ENCODE results near the gene DTWD2.
"Not testable (repeated sequence)": the region's sequence is repeated elsewhere in the genome, so short reads cannot be mapped to it uniquely, and the experiment has no call there.

Gene DTWD2

DNA sequence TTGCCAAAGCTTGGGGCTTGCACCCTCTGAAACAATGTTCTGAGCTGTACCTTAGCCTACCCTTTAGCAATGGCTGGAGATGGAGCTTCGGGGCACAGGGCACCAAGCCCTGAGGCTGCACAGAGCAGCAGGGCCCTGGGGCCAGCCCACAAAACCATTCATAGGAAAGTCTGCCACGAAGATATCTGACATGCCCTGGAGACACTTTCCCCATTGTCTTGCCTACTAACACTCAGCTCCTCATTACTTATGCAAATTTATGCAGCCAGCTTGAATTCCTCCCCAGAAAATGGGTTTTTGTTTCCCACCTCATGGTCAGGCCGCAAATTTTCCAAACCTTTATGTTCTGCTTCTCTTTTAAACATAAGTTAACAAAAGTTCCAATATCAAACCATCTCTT lies 105.7 kb downstream of the DTWD2 start:
- in situ Hi-C loops (cut with HindIII; ENCODE audit: low sequenced_read_pairs) = no loop called here

- in situ Hi-C loops (cut with HindIII; ENCODE audit: low sequenced_read_pairs) = not testable (repeated sequence)
Measured at GRCh38 chr5:118876852-118877251, 111.5 kb downstream of the DTWD2 start.

DNA sequence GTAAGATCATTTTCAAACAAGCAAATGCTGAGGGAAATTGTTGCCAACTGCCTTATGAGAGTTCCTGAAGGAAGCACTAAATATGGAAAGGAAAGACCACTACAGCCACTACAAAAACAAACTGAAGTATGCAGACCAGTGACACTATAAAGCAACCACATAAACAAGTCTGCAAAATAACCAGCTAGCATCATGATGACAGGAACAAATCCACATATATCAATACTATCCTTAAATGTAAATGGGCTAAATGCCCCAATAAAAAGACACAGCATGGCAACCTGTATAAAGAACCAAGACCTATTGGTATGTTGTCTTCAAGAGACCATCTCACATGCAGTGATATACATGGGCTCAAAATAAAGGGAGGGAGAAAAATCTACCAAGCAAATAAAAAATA lies 113.2 kb downstream of the DTWD2 start:
- in situ Hi-C loops (cut with HindIII; ENCODE audit: low sequenced_read_pairs) = no loop called here

GRCh38 chr5:118873417-118873816 lies 114.9 kb downstream of the DTWD2 start:
- in situ Hi-C loops (cut with HindIII; ENCODE audit: low sequenced_read_pairs) = no loop called here

DNA sequence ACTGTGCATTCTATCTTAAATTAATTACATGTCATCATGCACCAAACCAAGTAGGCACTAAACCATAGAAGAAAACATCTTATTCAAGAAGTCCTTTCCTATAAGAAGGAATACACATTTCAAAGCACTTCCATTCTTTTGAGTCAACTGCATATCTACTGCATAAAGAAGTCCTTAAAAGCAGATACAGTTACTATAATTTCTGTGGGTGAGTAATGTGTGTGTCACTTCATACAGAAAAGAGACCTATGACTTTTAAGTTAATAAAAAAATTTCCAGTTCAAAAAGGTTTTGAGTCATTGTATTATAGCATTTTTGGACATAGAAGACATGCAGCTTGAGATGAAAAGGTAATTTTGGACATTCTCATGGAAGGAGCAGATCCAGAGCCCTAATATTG lies 125.0 kb downstream of the DTWD2 start:
- in situ Hi-C loops (cut with HindIII; ENCODE audit: low sequenced_read_pairs) = no loop called here

DNA sequence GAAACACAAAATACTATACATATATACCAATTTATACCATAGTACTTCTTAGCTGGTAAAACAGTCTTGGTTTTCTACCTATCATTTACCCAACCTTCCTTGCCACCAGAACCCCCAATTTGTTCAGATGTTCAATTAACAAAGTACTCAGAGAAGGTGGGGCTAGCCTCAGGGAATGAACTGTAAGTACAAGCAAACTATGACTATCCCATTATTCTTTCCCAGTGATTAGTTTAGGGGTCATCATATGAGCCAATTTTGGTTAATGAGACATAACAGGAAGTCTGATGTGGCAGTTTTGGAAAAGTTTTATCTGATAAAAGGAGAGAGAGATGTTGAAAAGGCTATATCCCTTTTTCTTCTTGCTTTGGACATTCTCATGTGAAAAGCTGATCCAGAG lies 125.8 kb downstream of the DTWD2 start:
- in situ Hi-C loops (cut with HindIII; ENCODE audit: low sequenced_read_pairs) = no loop called here

DNA sequence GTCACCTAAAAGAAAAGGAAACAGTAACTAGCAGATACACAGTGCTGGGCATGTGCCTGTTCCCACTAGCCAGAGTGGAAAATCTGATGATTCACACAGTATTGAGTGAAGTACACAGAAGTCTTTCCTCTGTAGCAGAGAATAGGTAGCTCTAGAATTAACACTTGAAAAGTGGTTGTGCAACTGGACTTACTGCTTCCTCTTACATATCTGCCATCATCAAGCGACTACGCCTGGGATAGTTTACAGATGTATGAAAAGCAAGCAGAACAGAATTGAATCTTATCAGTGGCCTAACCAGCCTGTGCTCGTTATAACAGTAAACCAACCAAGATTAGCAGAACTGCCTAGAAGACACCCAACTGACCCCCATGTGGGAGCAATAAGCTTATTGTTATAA lies 130.6 kb downstream of the DTWD2 start:
- in situ Hi-C loops (cut with HindIII; ENCODE audit: low sequenced_read_pairs) = no loop called here

DNA sequence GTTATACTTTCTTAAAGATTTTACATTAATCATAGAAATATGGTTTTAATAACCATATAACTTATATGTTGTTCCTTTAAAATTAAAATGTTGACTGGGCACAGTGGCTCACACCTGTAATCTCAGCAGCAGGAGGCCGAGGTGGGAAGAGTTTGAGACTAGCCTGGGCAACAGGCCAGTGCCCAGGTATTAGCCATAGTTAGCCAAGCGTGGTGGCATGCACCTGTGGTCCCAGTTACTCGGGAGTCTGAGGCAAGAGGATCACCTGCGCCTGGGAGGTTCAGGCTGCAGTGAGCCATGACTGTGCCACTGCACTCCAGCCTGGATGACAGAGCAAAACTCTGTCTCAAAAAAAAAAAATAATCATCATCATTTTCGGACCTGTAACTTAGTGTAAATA lies 133.5 kb downstream of the DTWD2 start:
- in situ Hi-C loops (cut with HindIII; ENCODE audit: low sequenced_read_pairs) = no loop called here

DNA sequence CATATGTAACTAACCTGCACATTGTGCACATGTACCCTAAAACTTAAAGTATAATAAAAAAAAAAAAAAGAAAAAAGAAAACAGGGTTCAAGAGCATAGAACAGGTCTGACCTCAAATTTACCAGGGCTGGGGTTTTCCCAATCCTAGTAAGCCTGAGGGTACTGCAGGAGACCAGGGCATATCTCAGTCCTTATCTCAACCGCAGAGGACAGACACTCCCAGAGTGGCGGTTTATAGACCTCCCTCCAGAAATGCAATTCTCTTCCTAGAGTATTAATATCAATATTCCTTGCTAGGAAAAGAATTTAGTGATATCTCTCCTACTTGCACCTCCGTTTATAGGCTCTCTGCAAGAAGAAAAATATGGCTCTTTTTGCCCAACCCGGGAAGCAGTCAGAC lies 136.6 kb downstream of the DTWD2 start:
- in situ Hi-C loops (cut with HindIII; ENCODE audit: low sequenced_read_pairs) = not testable (repeated sequence)

DNA sequence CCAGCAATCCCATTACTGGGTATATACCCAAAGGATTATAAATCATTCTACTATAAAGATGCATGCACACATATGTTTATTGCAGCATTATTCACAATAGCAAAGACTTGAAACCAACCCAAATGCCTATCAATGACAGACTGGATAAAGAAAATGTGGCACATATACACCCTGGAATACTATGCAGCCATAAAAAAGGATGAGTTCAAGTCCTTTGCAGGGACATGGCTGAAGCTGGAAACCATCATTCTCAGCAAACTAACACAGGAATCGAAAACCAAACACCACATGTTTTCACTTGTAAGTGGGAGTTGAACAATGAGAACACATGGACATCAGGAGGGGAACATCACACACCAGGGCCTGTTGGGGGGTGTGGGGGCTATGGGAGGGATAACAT lies 138.8 kb downstream of the DTWD2 start:
- in situ Hi-C loops (cut with HindIII; ENCODE audit: low sequenced_read_pairs) = not testable (repeated sequence)

GRCh38 chr5:118844351-118844750 lies 144.0 kb downstream of the DTWD2 start:
- in situ Hi-C loops (cut with HindIII; ENCODE audit: low sequenced_read_pairs) = no loop called here

GRCh38 chr5:118834710-118835109 lies 153.6 kb downstream of the DTWD2 start:
- in situ Hi-C loops (cut with HindIII; ENCODE audit: low sequenced_read_pairs) = no loop called here

DNA sequence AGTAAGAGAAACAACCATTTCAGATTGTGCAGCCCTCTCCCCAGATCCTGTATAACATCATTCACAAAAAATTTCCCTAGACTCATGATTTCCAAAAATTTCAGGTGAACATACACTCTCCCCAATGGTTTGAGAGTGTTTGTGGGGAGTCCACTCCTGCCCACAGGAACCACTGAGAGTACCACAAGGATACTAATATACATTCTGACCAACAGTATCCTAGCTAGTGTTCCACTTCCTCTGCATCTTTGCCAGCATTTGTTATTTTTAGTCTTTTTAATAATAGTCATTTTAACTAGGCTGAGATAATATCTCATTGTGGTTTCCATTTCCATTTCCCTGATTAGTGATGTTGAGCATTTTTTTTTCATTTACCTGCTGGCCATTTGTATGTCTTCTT lies 155.4 kb downstream of the DTWD2 start:
- in situ Hi-C loops (cut with HindIII; ENCODE audit: low sequenced_read_pairs) = no loop called here

- in situ Hi-C loops (cut with HindIII; ENCODE audit: low sequenced_read_pairs) = no loop called here
Measured at GRCh38 chr5:118825226-118825625, 163.1 kb downstream of the DTWD2 start.

DNA sequence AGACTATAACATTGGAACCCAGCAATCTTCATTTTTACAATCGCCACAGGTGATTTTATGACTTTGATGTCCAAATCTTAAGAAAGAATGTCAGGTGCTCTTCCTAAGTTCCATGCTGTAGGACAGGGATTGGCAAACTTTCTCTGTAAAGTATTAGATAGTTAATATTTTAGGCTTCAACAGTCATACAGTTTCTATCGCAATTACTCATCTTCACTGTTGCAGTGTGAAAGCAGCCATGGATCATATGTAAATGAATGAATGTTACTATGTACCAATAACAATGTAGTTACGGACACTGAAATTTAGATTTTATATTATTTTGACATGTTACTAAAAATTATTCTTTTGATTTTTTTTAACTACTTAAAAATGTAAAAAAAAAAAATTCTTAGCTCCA lies 169.7 kb downstream of the DTWD2 start:
- in situ Hi-C loops (cut with HindIII; ENCODE audit: low sequenced_read_pairs) = no loop called here

DNA sequence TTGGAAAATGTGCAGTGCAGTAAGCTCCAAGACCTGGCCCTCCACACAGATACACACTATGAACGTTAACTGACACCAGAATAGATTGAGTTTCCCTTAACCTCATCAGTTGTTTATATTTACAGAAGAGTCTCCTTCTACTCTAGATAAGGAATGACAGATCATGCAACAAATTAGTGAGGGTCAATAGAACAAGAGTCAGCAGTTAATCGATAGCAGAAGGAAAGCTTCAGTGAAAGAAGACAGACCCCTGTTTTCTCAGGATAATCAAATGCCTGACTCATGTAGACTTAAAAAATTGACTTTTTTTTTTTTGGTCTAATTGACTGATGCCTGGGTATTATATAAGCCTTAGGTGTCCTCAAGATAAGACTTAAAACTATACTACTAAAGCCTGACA lies 179.9 kb downstream of the DTWD2 start:
- in situ Hi-C loops (cut with HindIII; ENCODE audit: low sequenced_read_pairs) = no loop called here

DNA sequence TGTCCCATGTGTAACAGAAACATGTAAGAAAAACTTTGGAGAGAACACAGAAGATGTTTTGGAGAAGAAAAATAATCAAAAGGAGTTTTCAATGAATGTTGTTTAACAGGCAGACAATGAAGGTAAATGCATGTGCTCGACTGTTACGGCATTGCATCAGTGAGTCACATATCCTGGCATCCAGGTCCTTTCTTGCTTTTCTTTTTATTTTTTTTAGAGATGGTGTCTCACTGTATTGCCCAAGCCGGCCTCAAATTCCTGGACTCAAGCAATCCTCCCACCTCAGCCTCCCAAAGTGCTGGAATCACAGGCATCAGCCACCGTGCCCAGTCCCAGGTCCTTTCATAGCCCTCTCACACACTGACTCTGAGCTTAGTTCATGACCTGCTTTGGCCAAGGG lies 181.8 kb downstream of the DTWD2 start:
- in situ Hi-C loops (cut with HindIII; ENCODE audit: low sequenced_read_pairs) = no loop called here

GRCh38 chr5:118802335-118802734 lies 186.0 kb downstream of the DTWD2 start:
- in situ Hi-C loops (cut with HindIII; ENCODE audit: low sequenced_read_pairs) = no loop called here

- in situ Hi-C loops (cut with HindIII; ENCODE audit: low sequenced_read_pairs) = no loop called here
Measured at GRCh38 chr5:118796081-118796480, 192.3 kb downstream of the DTWD2 start.

DNA sequence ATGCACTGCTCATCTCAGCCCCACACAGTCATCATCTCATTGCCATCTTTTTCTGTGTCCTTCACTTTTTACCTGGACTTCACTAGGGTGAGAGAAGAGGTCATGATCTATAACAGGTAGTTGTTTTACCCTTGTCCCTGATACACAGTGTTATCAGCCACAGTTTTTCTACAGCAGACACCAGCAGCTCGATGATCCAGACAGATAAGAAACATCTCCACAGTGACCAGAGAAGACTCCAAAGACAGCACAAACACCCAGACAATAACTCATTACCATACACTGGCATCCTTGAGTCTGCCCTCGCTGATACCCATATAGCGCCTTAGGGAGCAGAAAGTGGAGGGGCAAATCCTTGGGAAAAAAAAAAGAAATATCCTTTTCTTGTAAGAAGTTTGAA lies 194.1 kb downstream of the DTWD2 start:
- in situ Hi-C loops (cut with HindIII; ENCODE audit: low sequenced_read_pairs) = no loop called here

DNA sequence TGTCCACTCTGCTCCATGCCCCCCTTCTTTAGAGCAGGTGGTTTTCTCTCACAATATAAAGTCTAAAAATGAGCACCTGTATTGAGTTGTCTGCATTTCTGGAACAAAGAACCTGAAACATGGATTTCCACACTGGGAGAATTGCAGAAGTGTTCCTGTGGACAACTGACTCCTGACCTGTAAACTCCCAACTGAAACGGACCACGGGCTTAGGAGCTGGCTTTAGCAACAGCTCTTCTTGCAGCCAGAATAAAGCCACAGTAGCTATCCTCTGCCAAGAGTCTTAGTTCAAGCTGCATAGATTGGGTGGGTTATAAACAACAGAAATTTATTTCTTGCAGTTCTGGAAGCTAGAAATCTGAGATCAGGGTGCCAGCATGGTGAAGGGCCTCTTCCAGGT lies 194.7 kb downstream of the DTWD2 start:
- in situ Hi-C loops (cut with HindIII; ENCODE audit: low sequenced_read_pairs) = no loop called here

- in situ Hi-C loops (cut with HindIII; ENCODE audit: low sequenced_read_pairs) = no loop called here
Measured at GRCh38 chr5:118793091-118793490, 195.3 kb downstream of the DTWD2 start.

GRCh38 chr5:118791926-118792734 lies 196.2 kb downstream of the DTWD2 start:
- in situ Hi-C loops (cut with HindIII; ENCODE audit: low sequenced_read_pairs) = no loop called here

Measured in endothelial cell of hepatic sinusoid (primary cell).